Esophagus squamous epithelium (tissue), 4 donors: Measurements from ENCODE around the gene SF3B5.

Source experiments
- POLR2A ChIP-seq, 4 donors: fragments of 450-650 bp; IDR thresholded peaks; one replicate each; pipeline ENCODE4 v1.6.1; 2017; ENCODE audit warnings: antibody characterized with exemption in 4 of 4, mild to moderate bottlenecking in 4 of 4, moderate library complexity in 3 of 4
- TF ChIP-seq, protein P1 (sequence below), 6 experiments: fragments of 450-650 bp in 4 of 6; fragments of 200-600 bp in 2 of 6; sonication (generic) in 2 of 6; IDR thresholded peaks; one replicate each; pipeline ENCODE4 v1.5.1; 2016 to 2019; ENCODE audit warnings: antibody characterized with exemption in 6 of 6, mild to moderate bottlenecking in 4 of 6, moderate library complexity in 4 of 6

DNA sequence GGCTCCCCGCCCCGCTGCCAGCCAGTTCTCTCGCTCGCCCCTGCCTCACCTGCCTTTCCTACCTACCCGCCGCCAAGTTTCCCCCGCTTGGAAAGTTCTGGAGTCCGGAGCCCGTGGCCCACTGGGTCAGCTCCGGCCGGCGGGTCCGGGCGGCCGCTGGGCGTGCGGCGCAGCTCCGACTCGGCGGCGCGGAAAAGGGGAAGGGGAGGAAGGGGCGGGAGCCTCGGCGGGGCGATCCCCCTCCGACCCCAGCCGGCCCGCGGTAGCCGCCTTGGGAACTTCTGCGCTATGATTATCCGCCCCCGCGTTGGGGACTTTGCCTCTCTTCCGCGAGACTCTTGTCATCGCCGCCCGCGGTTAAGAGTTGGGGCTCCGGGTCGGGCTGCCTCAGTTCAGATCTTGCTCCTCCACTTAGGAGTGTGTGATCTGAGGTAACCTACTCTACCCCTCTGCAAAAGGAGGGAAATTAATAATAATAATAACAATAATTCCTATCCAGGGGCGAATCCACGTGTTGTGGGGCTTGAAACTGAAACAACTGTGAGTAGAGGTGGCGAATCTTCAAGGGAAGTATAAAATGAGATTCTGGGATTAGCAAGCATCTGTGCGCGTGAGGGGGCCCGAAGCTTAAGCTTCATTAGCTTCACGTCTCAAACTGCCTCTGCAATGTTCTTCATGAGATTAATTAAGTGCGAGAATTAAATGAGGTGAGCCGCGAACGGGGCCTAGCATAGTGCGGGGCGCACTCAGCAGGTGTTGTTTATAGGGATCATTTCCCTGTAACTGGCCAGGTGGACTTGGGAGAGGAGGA, 30.8 kb downstream of the SF3B5 start:
- TF ChIP-seq, protein P1, sequence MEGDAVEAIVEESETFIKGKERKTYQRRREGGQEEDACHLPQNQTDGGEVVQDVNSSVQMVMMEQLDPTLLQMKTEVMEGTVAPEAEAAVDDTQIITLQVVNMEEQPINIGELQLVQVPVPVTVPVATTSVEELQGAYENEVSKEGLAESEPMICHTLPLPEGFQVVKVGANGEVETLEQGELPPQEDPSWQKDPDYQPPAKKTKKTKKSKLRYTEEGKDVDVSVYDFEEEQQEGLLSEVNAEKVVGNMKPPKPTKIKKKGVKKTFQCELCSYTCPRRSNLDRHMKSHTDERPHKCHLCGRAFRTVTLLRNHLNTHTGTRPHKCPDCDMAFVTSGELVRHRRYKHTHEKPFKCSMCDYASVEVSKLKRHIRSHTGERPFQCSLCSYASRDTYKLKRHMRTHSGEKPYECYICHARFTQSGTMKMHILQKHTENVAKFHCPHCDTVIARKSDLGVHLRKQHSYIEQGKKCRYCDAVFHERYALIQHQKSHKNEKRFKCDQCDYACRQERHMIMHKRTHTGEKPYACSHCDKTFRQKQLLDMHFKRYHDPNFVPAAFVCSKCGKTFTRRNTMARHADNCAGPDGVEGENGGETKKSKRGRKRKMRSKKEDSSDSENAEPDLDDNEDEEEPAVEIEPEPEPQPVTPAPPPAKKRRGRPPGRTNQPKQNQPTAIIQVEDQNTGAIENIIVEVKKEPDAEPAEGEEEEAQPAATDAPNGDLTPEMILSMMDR (IDR thresholded peaks at IDR 0.05) = no peak
- no peak for TF ChIP-seq POLR2A (IDR thresholded peaks at IDR 0.05)
